HFFc6 (cell line): ENCODE data around the gene PLCXD1. TPM values are rescaled to one million over a fixed set of nuclear protein-coding genes. Genes with fewer than 3 reads are reported as not detected.
"Not testable (repeated sequence)": the region's sequence is repeated elsewhere in the genome, so short reads cannot be mapped to it uniquely, and the experiment has no call there.

ENCODE experiments used
- DNase-seq: peaks from one replicate; pipeline ENCODE4 v3.0.0-alpha.2; 2018
- H3K27ac Mint-ChIP-seq: 2 replicates; pipeline ENCODE4 v1.8.0; 2020; ENCODE audit warnings: mild to moderate bottlenecking, mixed read lengths
- H3K27me3 Mint-ChIP-seq: 2 replicates; pipeline ENCODE4 v1.8.0; 2021; ENCODE audit warnings: mild to moderate bottlenecking, moderate library complexity, mixed read lengths; ENCODE audit not compliant: insufficient read depth
- H3K36me3 Mint-ChIP-seq: 2 replicates; pipeline ENCODE4 v1.8.0; 2021; ENCODE audit warnings: low read depth, mixed read lengths
- H3K4me1 Mint-ChIP-seq: 2 replicates; pipeline ENCODE4 v1.8.0; 2020; ENCODE audit warnings: low read depth, mixed read lengths
- H3K4me3 Mint-ChIP-seq: 2 replicates; pipeline ENCODE4 v1.8.0; 2020; ENCODE audit warnings: mild to moderate bottlenecking, moderate library complexity, mixed read lengths
- H3K9me3 Mint-ChIP-seq: 2 replicates; pipeline ENCODE4 v1.8.0; 2020; ENCODE audit warnings: mild to moderate bottlenecking, mixed read lengths
- CTCF ChIP-seq: fragments of 200-600 bp; sonication (generic); IDR thresholded peaks from 2 replicates; pipeline ENCODE4 v1.5.0; 2021; ENCODE audit warnings: antibody characterized with exemption, mild to moderate bottlenecking
- total RNA-seq, 6 experiments: library from RNA; stranded (reverse); fragmentation: NEBNext Ultra II Directional; extraction: Animal tissue kit (Norgen Biotek cat#: 25700); gene quantifications; 2 replicates in 1 of 6; 3 replicates in 5 of 6; pipeline ENCODE4 v1.2.3, GENCODE V29; 2021

PLCXD1 gene
- total RNA-seq, 6 experiments from 2014 or later, result 23.4 to 30.6 (median 25.0) TPM

GRCh38 chrX:262381-262909 is 18.7 kb upstream of the PLCXD1 start:
- Mint-ChIP-seq H3K4me3 (no peak overlapping the region), H3K9me3 (no peaks in the 10 kb centered on the region), H3K27me3 (peaks cover 3% of the 10 kb centered on the region), H3K36me3 (no peaks in the 10 kb centered on the region), H3K27ac (no peak overlapping the region), H3K4me1 (peaks cover 10% of the 10 kb centered on the region)
- no peak for DNase-seq
- TF ChIP-seq CTCF, result no peak

- H3K36me3 Mint-ChIP-seq, H3K27ac Mint-ChIP-seq, H3K4me1 Mint-ChIP-seq, H3K27me3 Mint-ChIP-seq, H3K9me3 Mint-ChIP-seq, H3K4me3 Mint-ChIP-seq, DNase-seq: not testable (repeated sequence)
These were observed 17.2 kb upstream of the PLCXD1 start for GRCh38 chrX:264006-264405.

- no peaks in the 10 kb centered on the region for H3K9me3 Mint-ChIP-seq
These were observed 16.3 kb upstream of the PLCXD1 start for GRCh38 chrX:264634-265455.

GRCh38 chrX:265502-265901 is 15.7 kb upstream of the PLCXD1 start:
- H3K27me3 Mint-ChIP-seq, result no peaks in the 10 kb centered on the region; the same call in 1 of the 2 replicates
- no peaks in the 10 kb centered on the region for H3K36me3 Mint-ChIP-seq
- no peak overlapping the region for H3K4me3 Mint-ChIP-seq
- TF ChIP-seq CTCF, result no peak
- H3K4me1 Mint-ChIP-seq, result peaks cover 10% of the 10 kb centered on the region
- no peak overlapping the region for H3K27ac Mint-ChIP-seq
- DNase-seq, result no peak
- no peaks in the 10 kb centered on the region for H3K9me3 Mint-ChIP-seq

More at GRCh38 chrX:264634-265455, 16.3 kb upstream of the PLCXD1 start:
- Mint-ChIP-seq H3K4me3 (no peak overlapping the region), H3K27ac (no peak overlapping the region), H3K4me1 (peaks cover 10% of the 10 kb centered on the region), H3K36me3 (no peaks in the 10 kb centered on the region), H3K27me3 (peaks cover 1% of the 10 kb centered on the region)
- TF ChIP-seq CTCF, result no peak
- DNase-seq, result no peak

GRCh38 chrX:267771-268261 is 13.4 kb upstream of the PLCXD1 start:
- no peaks in the 10 kb centered on the region for H3K27me3 Mint-ChIP-seq
- H3K4me3 Mint-ChIP-seq, result no peak overlapping the region
- no peak for TF ChIP-seq CTCF
- H3K36me3 Mint-ChIP-seq, result no peaks in the 10 kb centered on the region
- no peak overlapping the region for H3K27ac Mint-ChIP-seq
- no peaks in the 10 kb centered on the region for H3K9me3 Mint-ChIP-seq
- no peaks in the 10 kb centered on the region for H3K4me1 Mint-ChIP-seq
- DNase-seq, result no peak

GRCh38 chrX:270848-271367 is 10.3 kb upstream of the PLCXD1 start:
- no peaks in the 10 kb centered on the region for H3K9me3 Mint-ChIP-seq
- H3K36me3 Mint-ChIP-seq, result no peaks in the 10 kb centered on the region
- H3K4me3 Mint-ChIP-seq, result no peak overlapping the region
- no peaks in the 10 kb centered on the region for H3K4me1 Mint-ChIP-seq
- DNase-seq, result no peak
- no peak for TF ChIP-seq CTCF
- H3K27me3 Mint-ChIP-seq, result no peaks in the 10 kb centered on the region
- no peak overlapping the region for H3K27ac Mint-ChIP-seq
